DMS79 (cell line): ENCODE measurements around the gene TRNP1.

Source experiments
- DNase-seq: peaks from one replicate; lab custom pipeline; 2025; lab: John Stamatoyannopoulos, UW

The TRNP1 gene

GRCh38 chr1:27001570-27002360 lies 8.3 kb downstream of the TRNP1 start:
- no peak for DNase-seq

GRCh38 chr1:27003745-27004470 lies 10.4 kb downstream of the TRNP1 start:
- DNase-seq, result no peak

- no peak for DNase-seq
Observed at GRCh38 chr1:27004471-27005165, 11.1 kb downstream of the TRNP1 start.

GRCh38 chr1:27005166-27005530 lies 11.7 kb downstream of the TRNP1 start:
- no peak for DNase-seq

- no peak for DNase-seq
Observed at GRCh38 chr1:27005648-27006496, 12.4 kb downstream of the TRNP1 start.

GRCh38 chr1:27006683-27007082 lies 13.2 kb downstream of the TRNP1 start:
- DNase-seq, result no peak

GRCh38 chr1:27007909-27008582 lies 14.6 kb downstream of the TRNP1 start:
- no peak for DNase-seq

- no peak for DNase-seq
Observed at GRCh38 chr1:27009601-27010197, 16.2 kb downstream of the TRNP1 start.

GRCh38 chr1:27010226-27010994 lies 16.9 kb downstream of the TRNP1 start:
- DNase-seq, result no peak

- DNase-seq, result no peak
Observed at GRCh38 chr1:27011058-27011764, 17.7 kb downstream of the TRNP1 start.

GRCh38 chr1:27011976-27012563 lies 18.6 kb downstream of the TRNP1 start:
- no peak for DNase-seq

GRCh38 chr1:27015260-27015659 lies 21.8 kb downstream of the TRNP1 start:
- no peak for DNase-seq

GRCh38 chr1:27016376-27016775 lies 22.9 kb downstream of the TRNP1 start:
- DNase-seq, result no peak

- DNase-seq, result no peak
Observed at GRCh38 chr1:27017207-27017606, 23.7 kb downstream of the TRNP1 start.

- no peak for DNase-seq
Observed at GRCh38 chr1:27018316-27018715, 24.8 kb downstream of the TRNP1 start.

- no peak for DNase-seq
Observed at GRCh38 chr1:27021354-27022031, 28.0 kb downstream of the TRNP1 start.

- no peak for DNase-seq
Observed at GRCh38 chr1:27025718-27026117, 32.2 kb downstream of the TRNP1 start.
